ENCODE data around the gene TMC6.

Gene TMC6

DNA sequence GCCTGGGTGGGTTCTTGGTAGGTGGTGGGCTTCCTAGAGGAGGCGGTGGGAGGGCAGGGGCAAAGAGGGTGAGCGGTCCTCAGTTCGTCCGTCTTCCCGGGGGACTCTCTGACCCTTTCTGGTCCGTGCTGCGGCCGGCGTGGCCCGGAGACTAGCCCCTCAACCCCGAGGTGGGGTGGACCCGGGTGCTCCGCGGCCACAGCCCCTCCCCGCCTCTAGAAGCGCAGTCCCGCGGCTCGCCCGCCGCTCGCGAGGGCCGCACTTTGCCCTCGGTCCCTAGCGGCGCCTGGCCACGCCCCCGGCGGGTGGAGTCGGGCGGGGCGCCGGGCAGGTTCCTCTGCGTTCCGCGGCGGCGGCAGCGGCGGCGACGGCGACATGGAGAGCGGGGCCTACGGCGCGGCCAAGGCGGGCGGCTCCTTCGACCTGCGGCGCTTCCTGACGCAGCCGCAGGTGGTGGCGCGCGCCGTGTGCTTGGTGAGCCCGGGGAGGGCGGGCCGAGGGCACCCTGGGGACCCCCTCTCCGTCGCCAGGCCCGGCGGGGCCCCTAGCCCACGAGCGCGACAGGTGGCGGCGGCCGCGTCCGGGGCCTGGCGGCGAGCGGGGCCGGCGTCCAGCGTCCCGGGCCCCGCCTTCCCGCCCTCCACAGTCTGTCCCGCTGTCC lies 39.8 kb upstream of the TMC6 start, which contains the start of gene SYNGR2:
Gene SYNGR2 (plus strand): TSS at position 340 of the 661 bp plus-strand sequence. CDS start 36 bp downstream, at position 376.
- DNase-seq, result peak; percentile 18
- H3K4me3 ChIP-seq (ENCODE audit: low read depth, low read length), result peak within 1 kb of the TSS; percentile 40

DNA sequence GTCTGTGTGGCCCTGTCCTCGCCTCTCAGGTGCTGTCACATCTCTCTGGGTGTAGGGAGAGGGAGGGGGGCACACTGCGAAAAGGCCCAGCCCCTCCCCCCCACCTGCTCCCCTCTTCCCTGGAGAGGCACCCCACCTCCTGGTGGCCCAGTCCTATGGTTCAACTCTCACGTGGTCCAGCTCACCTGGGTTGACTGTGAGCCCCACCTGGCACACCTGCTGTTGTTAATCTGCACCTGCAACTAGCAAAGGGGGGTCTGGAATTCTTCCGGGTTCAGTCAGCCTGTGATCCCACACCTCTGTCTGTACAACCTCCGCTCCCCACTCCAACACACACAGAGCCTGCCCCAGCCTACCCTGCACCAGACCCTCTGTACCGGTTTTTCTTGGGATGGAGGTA lies 37.9 kb upstream of the TMC6 start:
- no peaks in the 10 kb centered on the region for H3K27me3 ChIP-seq (replicated peaks)
- in situ Hi-C loops (cut with HindIII; ENCODE audit: low pct_ligation_motif_present, low sequenced_read_pairs), result no loop called here
- H3K27ac ChIP-seq, result no peak overlapping the region
- no peaks in the 10 kb centered on the region for H3K36me3 ChIP-seq (replicated peaks)
- H3K4me3 ChIP-seq (ENCODE audit: low read depth, low read length), result no peak overlapping the region
- no peak for DNase-seq
- TF ChIP-seq, protein P1, sequence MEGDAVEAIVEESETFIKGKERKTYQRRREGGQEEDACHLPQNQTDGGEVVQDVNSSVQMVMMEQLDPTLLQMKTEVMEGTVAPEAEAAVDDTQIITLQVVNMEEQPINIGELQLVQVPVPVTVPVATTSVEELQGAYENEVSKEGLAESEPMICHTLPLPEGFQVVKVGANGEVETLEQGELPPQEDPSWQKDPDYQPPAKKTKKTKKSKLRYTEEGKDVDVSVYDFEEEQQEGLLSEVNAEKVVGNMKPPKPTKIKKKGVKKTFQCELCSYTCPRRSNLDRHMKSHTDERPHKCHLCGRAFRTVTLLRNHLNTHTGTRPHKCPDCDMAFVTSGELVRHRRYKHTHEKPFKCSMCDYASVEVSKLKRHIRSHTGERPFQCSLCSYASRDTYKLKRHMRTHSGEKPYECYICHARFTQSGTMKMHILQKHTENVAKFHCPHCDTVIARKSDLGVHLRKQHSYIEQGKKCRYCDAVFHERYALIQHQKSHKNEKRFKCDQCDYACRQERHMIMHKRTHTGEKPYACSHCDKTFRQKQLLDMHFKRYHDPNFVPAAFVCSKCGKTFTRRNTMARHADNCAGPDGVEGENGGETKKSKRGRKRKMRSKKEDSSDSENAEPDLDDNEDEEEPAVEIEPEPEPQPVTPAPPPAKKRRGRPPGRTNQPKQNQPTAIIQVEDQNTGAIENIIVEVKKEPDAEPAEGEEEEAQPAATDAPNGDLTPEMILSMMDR (IDR thresholded peaks at IDR 0.05; ENCODE audit: low read depth, low read length, missing control alignments), result no peak

More for the DNA sequence above, 39.8 kb upstream of the TMC6 start, which contains the start of gene SYNGR2:
- in situ Hi-C loops (cut with HindIII; ENCODE audit: low pct_ligation_motif_present, low sequenced_read_pairs), result no loop called here
- Histone ChIP-seq H3K27ac (no peak within 1 kb of the TSS), H3K27me3 (replicated peaks) (no peaks in the 10 kb centered on the region), H3K36me3 (replicated peaks) (no peaks in the 10 kb centered on the region)
- TF ChIP-seq, protein P1 (IDR thresholded peaks at IDR 0.05; ENCODE audit: low read depth, low read length, missing control alignments), result no peak

DNA sequence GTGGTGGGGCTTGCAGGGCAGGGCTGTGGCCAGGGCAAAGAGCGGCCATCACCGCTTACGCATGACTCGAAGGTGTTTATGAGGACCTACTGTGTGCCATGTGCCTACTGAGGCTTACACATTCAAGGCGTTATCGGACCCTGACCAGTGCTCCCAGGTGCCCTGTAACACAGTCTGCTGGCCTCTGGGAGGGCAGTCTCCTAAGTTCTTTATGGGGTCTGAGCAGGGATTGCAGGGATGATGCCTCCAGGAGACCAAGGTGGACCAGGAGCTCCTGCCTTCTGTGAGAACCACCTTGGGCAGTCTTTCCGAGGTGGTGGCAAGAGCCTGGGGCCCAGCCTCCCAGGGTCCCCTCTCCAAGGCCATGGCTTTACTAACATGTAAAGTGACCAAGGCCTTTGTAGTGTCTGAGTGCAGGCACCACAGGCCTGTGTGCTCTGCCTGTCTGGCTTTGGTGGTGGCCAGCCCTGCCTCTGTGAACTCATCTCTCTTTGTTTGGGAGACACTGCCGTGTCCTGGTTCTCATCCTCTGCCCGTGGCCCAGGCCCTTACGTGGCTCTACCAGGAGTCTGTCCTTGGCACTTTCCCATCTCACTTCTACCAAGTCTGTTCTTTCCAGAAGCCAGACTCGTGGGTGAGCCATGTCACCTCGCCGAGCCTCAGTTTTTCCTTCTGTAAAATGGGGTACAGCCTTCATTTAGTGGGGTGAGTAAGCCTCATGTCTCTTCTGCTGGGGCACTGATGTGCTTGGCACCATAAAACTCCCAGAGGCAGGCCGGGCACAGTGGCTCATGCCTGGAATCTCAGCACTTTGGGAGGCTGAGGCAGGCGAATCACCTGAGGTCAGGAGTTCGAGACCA lies 36.4 kb upstream of the TMC6 start:
- H3K27me3 ChIP-seq (replicated peaks), result no peaks in the 10 kb centered on the region
- H3K27ac ChIP-seq, result no peak overlapping the region
- TF ChIP-seq, protein P1 (IDR thresholded peaks at IDR 0.05; ENCODE audit: low read depth, low read length, missing control alignments), result no peak
- in situ Hi-C loops (cut with HindIII; ENCODE audit: low pct_ligation_motif_present, low sequenced_read_pairs), result no loop called here
- DNase-seq, result no peak
- no peak overlapping the region for H3K4me3 ChIP-seq (ENCODE audit: low read depth, low read length)
- H3K36me3 ChIP-seq (replicated peaks), result no peaks in the 10 kb centered on the region

DNA sequence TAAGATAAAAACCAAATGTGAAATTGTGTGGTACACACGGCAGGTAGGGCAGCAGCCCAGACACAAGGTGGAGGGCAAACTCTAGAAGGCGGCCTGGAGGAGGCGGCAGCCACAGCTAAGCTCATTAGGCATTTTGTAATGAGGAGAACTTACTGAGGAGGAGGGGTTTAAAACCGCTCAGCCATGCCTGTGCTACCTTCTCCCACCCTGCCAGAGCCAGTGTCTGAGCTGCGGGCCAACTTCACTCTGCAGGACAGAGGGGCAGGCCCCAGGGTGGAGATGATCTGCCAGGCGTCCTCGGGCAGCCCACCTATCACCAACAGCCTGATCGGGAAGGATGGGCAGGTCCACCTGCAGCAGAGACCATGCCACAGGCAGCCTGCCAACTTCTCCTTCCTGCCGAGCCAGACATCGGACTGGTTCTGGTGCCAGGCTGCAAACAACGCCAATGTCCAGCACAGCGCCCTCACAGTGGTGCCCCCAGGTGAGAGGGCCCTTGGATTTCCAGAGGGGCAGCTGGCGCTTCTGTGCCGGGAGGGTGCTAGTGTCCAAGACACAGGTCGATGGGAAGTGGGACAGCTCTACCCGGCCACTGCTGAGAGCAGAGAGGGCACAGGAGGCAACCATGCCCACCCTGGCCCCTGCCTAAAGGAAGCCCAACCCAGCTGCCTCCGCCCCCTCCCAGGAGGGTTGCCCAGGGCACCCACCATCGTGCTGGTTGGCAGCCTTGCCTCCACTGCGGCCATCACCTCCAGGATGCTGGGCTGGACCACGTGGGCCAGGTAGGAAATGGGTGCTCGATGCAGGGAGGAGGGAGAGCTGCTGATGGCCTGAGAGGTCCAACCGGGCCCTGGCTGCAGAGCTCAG lies 35.6 kb upstream of the TMC6 start:
- TF ChIP-seq, protein P1 (IDR thresholded peaks at IDR 0.05; ENCODE audit: low read depth, low read length, missing control alignments), result no peak
- no peaks in the 10 kb centered on the region for H3K36me3 ChIP-seq (replicated peaks)
- in situ Hi-C loops (cut with HindIII; ENCODE audit: low pct_ligation_motif_present, low sequenced_read_pairs), result no loop called here
- no peak for DNase-seq
- no peak overlapping the region for H3K4me3 ChIP-seq (ENCODE audit: low read depth, low read length)
- no peak overlapping the region for H3K27ac ChIP-seq
- no peaks in the 10 kb centered on the region for H3K27me3 ChIP-seq (replicated peaks)

DNA sequence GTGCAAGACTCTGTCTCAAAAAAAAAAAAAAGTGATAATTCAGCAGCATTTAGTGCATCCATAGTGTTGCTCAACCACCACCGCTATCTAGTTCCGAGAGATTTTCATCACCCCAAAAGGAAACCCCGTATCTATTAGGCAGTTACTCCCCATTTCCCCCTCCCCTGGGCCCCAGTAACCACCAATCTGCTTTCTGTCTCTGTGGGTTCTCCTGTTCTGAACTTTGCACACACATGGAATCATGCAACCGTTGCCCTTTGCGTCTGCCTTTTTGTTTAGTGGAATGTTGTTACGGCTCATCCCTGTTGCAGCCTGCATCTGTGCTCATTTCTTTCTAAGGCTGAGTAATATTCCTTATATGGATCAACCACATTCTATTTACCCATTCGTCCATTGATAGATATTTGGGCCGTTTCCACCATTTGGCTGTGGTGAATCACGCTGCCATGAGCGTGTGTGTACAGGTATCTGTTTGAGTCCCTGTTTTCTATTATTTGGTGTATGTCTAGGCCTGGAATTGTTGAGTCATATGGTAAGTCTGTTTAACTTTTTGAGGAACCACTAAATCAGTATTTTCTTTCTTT lies 31.1 kb upstream of the TMC6 start:
- Histone ChIP-seq H3K27ac (no peak overlapping the region), H3K36me3 (replicated peaks) (no peaks in the 10 kb centered on the region), H3K4me3 (ENCODE audit: low read depth, low read length) (no peak overlapping the region), H3K27me3 (replicated peaks) (no peaks in the 10 kb centered on the region)
- TF ChIP-seq, protein P1 (IDR thresholded peaks at IDR 0.05; ENCODE audit: low read depth, low read length, missing control alignments), result no peak
- no peak for DNase-seq
- in situ Hi-C loops (cut with HindIII; ENCODE audit: low pct_ligation_motif_present, low sequenced_read_pairs), result no loop called here
